Colonic mucosa (tissue), 4 donors: Measurements from ENCODE around the gene PSMB5. TPM values are rescaled to one million over a fixed set of nuclear protein-coding genes. Genes with fewer than 3 reads are reported as not detected.

ENCODE experiments used
- DNase-seq: peaks from one replicate; pipeline ENCODE4 v3.0.0-alpha.2; 2020
- H3K27ac ChIP-seq: fragments of 200-600 bp; one replicate; pipeline ENCODE4 v1.8.0; 2021
- H3K27me3 ChIP-seq: fragments of 200-600 bp; one replicate; pipeline ENCODE4 v1.8.0; 2021
- H3K36me3 ChIP-seq: fragments of 200-600 bp; one replicate; pipeline ENCODE4 v1.8.0; 2021
- H3K4me1 ChIP-seq: fragments of 200-600 bp; one replicate; pipeline ENCODE4 v1.8.0; 2021; ENCODE audit warnings: mild to moderate bottlenecking
- H3K4me3 ChIP-seq: fragments of 200-600 bp; one replicate; pipeline ENCODE4 v1.8.0; 2021
- H3K9ac ChIP-seq, 2 donors: one replicate each; pipeline ENCODE4 v1.7.0; 2013; ENCODE audit warnings: control low read depth in 2 of 2, low read depth in 2 of 2, low read length in 2 of 2
- H3K9me3 ChIP-seq: fragments of 200-600 bp; one replicate; pipeline ENCODE4 v1.8.0; 2021
- intact Hi-C: fragments of 100-400 bp; cut with DNase I; formaldehyde crosslinking; loops from one replicate; pipeline ENCODE4 v1.14.1; 2022
- total RNA-seq, 2 donors: library from RNA; stranded (reverse); fragmentation: NEBNext Ultra II Directional in 1 of 2; extraction: Animal tissue kit (Norgen Biotek cat#: 25700) in 1 of 2; gene quantifications; one replicate each; pipeline ENCODE4 v1.2.1, GENCODE V29; 2021
- TF ChIP-seq, protein P1 (sequence below): fragments of 200-600 bp; IDR thresholded peaks from one replicate; pipeline ENCODE4 v1.8.0; 2022; ENCODE audit warnings: antibody characterized with exemption, mild to moderate bottlenecking
- donor health status: healthy.
- donor health status: DM: no; HTN: no; CAD: no.
- donor health status: DM: no; HTN: no; CAD: no.

The PSMB5 gene
- total RNA-seq, 2 donors from 2014 or later: 99.7 to 137 TPM

GRCh38 chr14:23063601-23064000 is 28.9 kb upstream of the PSMB5 start:
- Histone ChIP-seq H3K36me3 (peaks cover 53% of the 10 kb centered on the region), H3K9me3 (no peaks in the 10 kb centered on the region), H3K27me3 (no peaks in the 10 kb centered on the region), H3K9ac (no peak overlapping the region), H3K4me1 (peaks cover under 1% of the 10 kb centered on the region), H3K4me3 (no peak overlapping the region), H3K27ac (no peak overlapping the region)
- TF ChIP-seq, protein P1, sequence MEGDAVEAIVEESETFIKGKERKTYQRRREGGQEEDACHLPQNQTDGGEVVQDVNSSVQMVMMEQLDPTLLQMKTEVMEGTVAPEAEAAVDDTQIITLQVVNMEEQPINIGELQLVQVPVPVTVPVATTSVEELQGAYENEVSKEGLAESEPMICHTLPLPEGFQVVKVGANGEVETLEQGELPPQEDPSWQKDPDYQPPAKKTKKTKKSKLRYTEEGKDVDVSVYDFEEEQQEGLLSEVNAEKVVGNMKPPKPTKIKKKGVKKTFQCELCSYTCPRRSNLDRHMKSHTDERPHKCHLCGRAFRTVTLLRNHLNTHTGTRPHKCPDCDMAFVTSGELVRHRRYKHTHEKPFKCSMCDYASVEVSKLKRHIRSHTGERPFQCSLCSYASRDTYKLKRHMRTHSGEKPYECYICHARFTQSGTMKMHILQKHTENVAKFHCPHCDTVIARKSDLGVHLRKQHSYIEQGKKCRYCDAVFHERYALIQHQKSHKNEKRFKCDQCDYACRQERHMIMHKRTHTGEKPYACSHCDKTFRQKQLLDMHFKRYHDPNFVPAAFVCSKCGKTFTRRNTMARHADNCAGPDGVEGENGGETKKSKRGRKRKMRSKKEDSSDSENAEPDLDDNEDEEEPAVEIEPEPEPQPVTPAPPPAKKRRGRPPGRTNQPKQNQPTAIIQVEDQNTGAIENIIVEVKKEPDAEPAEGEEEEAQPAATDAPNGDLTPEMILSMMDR: no peak
- intact Hi-C loops: no loop called here
- no peak for DNase-seq

DNA sequence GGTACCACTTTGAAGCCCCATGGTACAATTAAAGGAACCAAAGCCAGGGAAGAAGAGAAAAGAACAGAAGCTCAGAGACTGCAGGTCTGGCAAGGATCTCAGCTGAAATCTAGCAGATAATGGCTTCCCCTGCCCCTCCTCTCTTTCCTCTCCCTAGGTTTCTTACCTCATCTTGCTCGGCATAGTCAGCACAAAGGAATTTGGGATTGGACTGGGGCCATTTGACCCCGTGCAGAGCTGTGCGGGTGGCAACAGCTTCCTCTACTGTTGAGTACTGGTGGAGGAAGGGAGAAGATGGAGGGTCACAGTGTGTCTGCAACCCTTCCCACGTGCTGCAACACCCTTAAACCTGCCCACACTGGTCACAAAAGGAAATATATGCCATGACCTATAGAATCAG is 27.3 kb upstream of the PSMB5 start:
- Histone ChIP-seq H3K27me3 (no peaks in the 10 kb centered on the region), H3K4me1 (no peaks in the 10 kb centered on the region), H3K9ac (no peak overlapping the region), H3K36me3 (peaks cover 48% of the 10 kb centered on the region), H3K4me3 (no peak overlapping the region), H3K9me3 (no peaks in the 10 kb centered on the region), H3K27ac (no peak overlapping the region)
- intact Hi-C loops: no loop called here
- TF ChIP-seq, protein P1: no peak
- no peak for DNase-seq

DNA sequence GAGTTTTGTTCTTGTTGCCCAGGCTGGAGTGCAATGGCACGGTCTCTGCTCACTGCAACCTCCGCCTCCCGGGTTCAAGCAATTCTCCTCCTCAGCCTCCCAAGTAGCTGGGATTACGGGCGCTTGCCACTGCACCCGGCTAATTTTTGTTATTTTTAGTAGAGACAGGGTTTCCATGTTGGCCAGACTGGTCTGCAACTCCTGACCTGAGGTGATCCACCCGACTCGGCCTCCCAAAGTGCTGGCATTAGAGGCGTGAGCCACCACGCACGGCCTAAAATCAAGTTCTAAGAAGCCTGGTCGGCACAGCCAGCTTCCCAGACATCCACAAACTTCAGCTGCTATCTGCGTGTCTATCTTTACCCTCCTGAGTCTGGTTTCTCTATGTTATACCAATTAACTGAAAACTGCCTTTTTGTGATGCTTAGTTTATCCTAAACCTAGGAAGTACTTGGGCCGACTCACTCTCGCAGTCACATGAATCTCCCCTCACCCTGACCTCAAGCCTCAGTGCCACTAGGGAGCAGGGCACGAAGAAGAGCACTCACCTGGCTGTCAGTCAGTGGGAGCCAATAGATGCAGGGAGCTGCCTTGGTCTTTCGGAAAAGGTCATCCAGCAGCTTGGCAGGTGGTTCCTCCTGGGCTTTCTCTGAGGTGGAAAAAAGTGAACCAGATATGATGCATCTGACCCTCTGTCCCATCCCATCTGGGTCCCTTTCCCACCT is 26.0 kb upstream of the PSMB5 start:
- Histone ChIP-seq H3K9ac (no peak overlapping the region), H3K36me3 (peaks cover 47% of the 10 kb centered on the region), H3K9me3 (no peaks in the 10 kb centered on the region), H3K27ac (no peak overlapping the region), H3K4me1 (peaks cover 5% of the 10 kb centered on the region), H3K27me3 (no peaks in the 10 kb centered on the region), H3K4me3 (no peak overlapping the region)
- TF ChIP-seq, protein P1: no peak
- no peak for DNase-seq
- intact Hi-C loops: no loop called here

GRCh38 chr14:23058654-23059504 is 24.2 kb upstream of the PSMB5 start:
- no peak for DNase-seq
- Histone ChIP-seq H3K4me1 (peaks cover 5% of the 10 kb centered on the region), H3K27ac (no peak overlapping the region), H3K27me3 (no peaks in the 10 kb centered on the region), H3K4me3 (no peak overlapping the region), H3K9me3 (no peaks in the 10 kb centered on the region), H3K36me3 (peaks cover 33% of the 10 kb centered on the region), H3K9ac (no peak overlapping the region)
- intact Hi-C loops: loop anchor here (2.0 kb wide), 1 partner anchor 72 kb away; no protein-coding TSS in a partner anchor
- TF ChIP-seq, protein P1: no peak

- intact Hi-C loops: loop anchor here (2.0 kb wide), 1 partner anchor 71 kb away; no protein-coding TSS in a partner anchor
- TF ChIP-seq, protein P1: peak; percentile 90
- Histone ChIP-seq H3K4me3 (peak overlapping the region; percentile 57), H3K4me1 (peaks cover 5% of the 10 kb centered on the region), H3K27ac (peak overlapping the region; percentile 74), H3K9ac (peak overlapping the region; percentile 38 to 68), H3K36me3 (peaks cover 25% of the 10 kb centered on the region), H3K9me3 (no peaks in the 10 kb centered on the region), H3K27me3 (no peaks in the 10 kb centered on the region)
- peak; percentile 95 for DNase-seq
Observed at GRCh38 chr14:23057757-23058653, 23.3 kb upstream of the PSMB5 start.
